B cell (primary cell): ENCODE data around the gene NFKBIL1. TPM values are rescaled to one million over a fixed set of nuclear protein-coding genes. Genes with fewer than 3 reads are reported as not detected.

ENCODE experiments used
- ATAC-seq: fragments of 200-7000 bp; cut with Tn5 transposase; one replicate; pipeline ENCODE4 v1.10.0; 2021; ENCODE audit warnings: low read depth, mild to moderate bottlenecking, moderate number of reproducible peaks, moderate library complexity
- CTCF ChIA-PET: fragments of 350-600 bp; sonication (Branson Sonifier 250); formaldehyde crosslinking; loops from one replicate; lab custom pipeline; 2021; ENCODE audit warnings: antibody characterized with exemption, inconsistent platforms; lab: Charles Lee
- POLR2A ChIA-PET: fragments of 350-600 bp; sonication (Branson Sonifier 250); formaldehyde crosslinking; loops from one replicate; lab custom pipeline; 2021; ENCODE audit warnings: antibody characterized with exemption; lab: Charles Lee
- DNase-seq: peaks from one replicate; pipeline ENCODE4 v3.0.0; 2013
- H2AFZ ChIP-seq: 2 replicates; pipeline ENCODE4 v1.6.1; 2012; ENCODE audit warnings: mild to moderate bottlenecking, low read depth, low read length; ENCODE audit not compliant: insufficient read depth, poor library complexity, severe bottlenecking
- H3K27ac ChIP-seq, 2 donors: 1 replicate in 1 of 2; 2 replicates in 1 of 2; pipeline ENCODE4 v1.5.1; 2012 to 2013; ENCODE audit warnings: low read length in 2 of 2, mild to moderate bottlenecking in 2 of 2, moderate library complexity in 1 of 2
- H3K27me3 ChIP-seq, 4 experiments: fragments of 200-600 bp in 1 of 4; sonication (generic) in 1 of 4; replicated peaks in 1 of 4; 1 replicate in 2 of 4; 2 replicates in 2 of 4; pipeline versions ENCODE4 v1.6.1 to v1.7.0; 2013 to 2016; ENCODE audit warnings: low read length in 3 of 4, mild to moderate bottlenecking in 2 of 4, mixed read lengths in 1 of 4, moderate library complexity in 1 of 4; ENCODE audit not compliant: insufficient read depth in 4 of 4, control insufficient read depth in 3 of 4; ENCODE audit errors: control extremely low read depth in 1 of 4
- H3K36me3 ChIP-seq, 2 experiments: replicated peaks in 1 of 2; 1 replicate in 1 of 2; 2 replicates in 1 of 2; pipeline versions ENCODE4 v1.6.1 to v1.7.1; 2013; ENCODE audit warnings: low read length in 1 of 2; ENCODE audit not compliant: insufficient read depth in 2 of 2, control insufficient read depth in 1 of 2; ENCODE audit errors: control extremely low read depth in 1 of 2, extremely low read depth in 1 of 2
- H3K4me1 ChIP-seq, 2 donors: fragments of 200-600 bp in 1 of 2; sonication (generic) in 1 of 2; 1 replicate in 1 of 2; 2 replicates in 1 of 2; pipeline versions ENCODE4 v1.5.1 to v1.6.1; 2013 to 2017; ENCODE audit warnings: low read length in 2 of 2; ENCODE audit not compliant: control insufficient read depth in 2 of 2, insufficient read depth in 2 of 2
- H3K4me2 ChIP-seq: replicated peaks from 2 replicates; pipeline ENCODE3; 2012; ENCODE audit warnings: mild to moderate bottlenecking, low read depth, low read length; ENCODE audit not compliant: poor library complexity, severe bottlenecking
- H3K4me3 ChIP-seq, 5 experiments: fragments of 200-600 bp in 1 of 5; sonication (generic) in 1 of 5; 1 replicate in 3 of 5; 2 replicates in 2 of 5; pipeline versions ENCODE4 v1.5.1 to v1.7.0; 2011 to 2016; ENCODE audit warnings: low read length in 4 of 5, mild to moderate bottlenecking in 4 of 5, low read depth in 2 of 5, control low read depth in 1 of 5, moderate library complexity in 1 of 5; ENCODE audit not compliant: insufficient read depth in 1 of 5; ENCODE audit errors: control extremely low read depth in 1 of 5, extremely low read depth in 1 of 5
- H3K79me2 ChIP-seq: fragments of 200-600 bp; sonication (generic); one replicate; pipeline ENCODE4 v1.6.0; 2016; ENCODE audit warnings: low read length; ENCODE audit not compliant: control insufficient read depth, insufficient read depth
- H3K9ac ChIP-seq: fragments of 200-600 bp; sonication (generic); 2 replicates; pipeline ENCODE4 v1.6.1; 2017; ENCODE audit warnings: mild to moderate bottlenecking, low read length, moderate library complexity
- H3K9me3 ChIP-seq, 3 donors: one replicate each; pipeline versions ENCODE4 v1.6.1 to v1.7.1; 2013; ENCODE audit warnings: low read length in 2 of 3; ENCODE audit not compliant: control insufficient read depth in 2 of 3, insufficient read depth in 1 of 3; ENCODE audit errors: control extremely low read depth in 1 of 3
- H4K20me1 ChIP-seq: 2 replicates; pipeline ENCODE4 v1.6.0; 2012; ENCODE audit warnings: mild to moderate bottlenecking, low read length; ENCODE audit not compliant: insufficient read depth, control insufficient read depth, poor library complexity, severe bottlenecking
- H3K27ac Mint-ChIP-seq: one replicate; pipeline ENCODE4 v1.8.0; 2021; ENCODE audit warnings: mixed read lengths
- H3K27me3 Mint-ChIP-seq: one replicate; pipeline ENCODE4 v1.8.0; 2021; ENCODE audit warnings: mixed read lengths
- H3K4me1 Mint-ChIP-seq: one replicate; pipeline ENCODE4 v1.8.0; 2021; ENCODE audit warnings: mixed read lengths
- H3K4me3 Mint-ChIP-seq: one replicate; pipeline ENCODE4 v1.8.0; 2021; ENCODE audit warnings: mixed read lengths
- H3K9me3 Mint-ChIP-seq: one replicate; pipeline ENCODE4 v1.8.0; 2022; ENCODE audit warnings: mixed read lengths; ENCODE audit not compliant: insufficient read depth
- CTCF ChIP-seq: fragments of 200-600 bp; IDR thresholded peaks from one replicate; pipeline ENCODE4 v1.8.0; 2022; ENCODE audit warnings: antibody characterized with exemption, mild to moderate bottlenecking
- EZH2 ChIP-seq: IDR thresholded peaks from 2 replicates; pipeline ENCODE4 v1.6.1; 2012; ENCODE audit warnings: borderline replicate concordance, low read depth, mild to moderate bottlenecking, moderate library complexity, low read length; ENCODE audit not compliant: insufficient read depth, poor library complexity, severe bottlenecking
- WGBS: methylation state at CpG from one replicate; pipeline ENCODE4 v1.1.5; 2013; ENCODE audit warnings: missing lambda C conversion rate; ENCODE audit not compliant: insufficient coverage; 5-methylcytosine and 5-hydroxymethylcytosine counted together
- intact Hi-C: fragments of 100-400 bp; cut with micrococcal nuclease; formaldehyde crosslinking; loops from one replicate; pipeline ENCODE4 v1.10.0; 2022
- polyA plus RNA-seq: library from polyadenylated mRNA; depleted of rRNA; stranded (reverse); fragments of >200 nt; gene quantifications from 2 replicates; pipeline ENCODE4 v1.2.3, GENCODE V29; 2012
- total RNA-seq, 2 donors: library from RNA; stranded (reverse); fragments of 120-200 nt in 1 of 2; gene quantifications; 1 replicate in 1 of 2; 2 replicates in 1 of 2; pipeline versions ENCODE4 v1.2.3 to v1.2.4, GENCODE V29; 2013 to 2022

NFKBIL1 gene
- total and polyA plus RNA-seq, 2 donors (not counting 1 experiment from before 2014, with no cell fraction given), result 10.3 to 18.4 TPM

DNA sequence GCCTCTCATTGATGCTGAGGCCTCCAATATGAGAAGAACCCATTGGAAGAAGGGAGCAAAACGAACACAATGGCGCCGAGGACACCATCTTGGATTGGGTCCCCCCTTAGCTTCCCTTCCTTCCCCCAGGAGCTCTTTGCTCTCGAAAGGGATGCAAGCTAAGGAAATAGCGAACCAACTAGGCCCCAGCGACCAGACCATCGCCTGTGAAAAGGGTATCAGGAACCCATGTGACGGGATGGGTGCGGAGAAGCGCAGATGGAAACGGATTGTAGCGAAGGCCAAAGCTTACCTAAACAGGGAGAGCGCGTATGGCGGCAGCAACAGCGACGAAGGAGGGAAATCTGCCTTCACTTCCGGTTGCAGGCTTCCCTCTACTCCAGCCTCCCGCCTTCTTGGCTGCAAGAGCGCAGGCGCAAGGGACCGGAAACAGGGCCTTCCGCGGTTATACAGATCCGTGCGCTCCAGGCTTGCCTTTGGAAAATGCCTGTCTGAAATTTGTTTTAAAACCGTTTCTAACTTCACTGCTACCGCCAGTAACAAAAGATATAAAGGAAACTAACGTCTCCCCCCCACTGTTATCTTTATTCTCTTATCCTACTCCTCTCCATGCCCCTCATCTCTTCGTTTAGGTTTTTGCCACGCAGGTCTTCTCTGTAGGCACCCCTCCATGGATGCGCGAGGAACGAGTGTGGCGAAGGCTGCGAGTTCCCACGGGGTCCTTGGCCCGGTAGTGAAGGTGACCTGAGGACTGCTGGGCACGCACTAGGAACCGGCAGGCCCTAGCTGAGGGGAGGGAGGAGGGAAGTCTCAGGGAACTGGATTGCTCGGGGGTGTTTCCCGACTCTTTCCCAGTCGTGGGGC, 5.5 kb upstream of the NFKBIL1 start, which contains the start of gene DDX39B:
DDX39B (minus strand) TSS at position 346 of the 864 bp plus-strand sequence. CDS start 1,471 bp downstream, outside the sequence.
- Mint-ChIP-seq H3K4me1 (peaks cover 50% of the 10 kb centered on the region), H3K27ac (peak within 1 kb of the TSS; percentile 93), H3K27me3 (no peaks in the 10 kb centered on the region), H3K4me3 (peak within 1 kb of the TSS; percentile 99), H3K9me3 (no peaks in the 10 kb centered on the region)
- Histone ChIP-seq H3K4me3 (peak within 1 kb of the TSS; percentile 79 to 100 (median 97)), H3K4me1 (peaks cover 37 to 43% of the 10 kb centered on the region in 2 donors), H3K27me3 (no peaks in the 10 kb centered on the region), H2AFZ (peak within 1 kb of the TSS; percentile 79), H3K9ac (peak within 1 kb of the TSS; percentile 93), H4K20me1 (peaks cover 35% of the 10 kb centered on the region), H3K79me2 (peaks cover 43% of the 10 kb centered on the region), H3K36me3 (peaks cover 0 to 37% of the 10 kb centered on the region in 2 experiments), H3K4me2 (peak within 1 kb of the TSS; percentile 79), H3K9me3 (no peaks in the 10 kb centered on the region), H3K27ac (peak within 1 kb of the TSS; percentile 97 to 99)
- POLR2A ChIA-PET, result interaction anchor here (0.6 to 2.8 kb wide), 22 partner anchors 9 to 1994 kb away, joined by 3 to 34 read pairs (median 4); partner anchors contain the start of genes BAG6, DXO, GPANK1 and LTB
- DNase-seq (peak; percentile 97), ATAC-seq (peak; percentile 72)
- under 1% methylated on average over 40 of the region's 43 CpGs for WGBS
- no peak for TF ChIP-seq CTCF
- no peak for TF ChIP-seq EZH2
- intact Hi-C loops, result loop anchor here (1.0 to 5.0 kb wide), 7 partner anchors 44 to 417 kb away; partner anchors contain the start of genes CLIC1, MICB, PRRC2A and SKIC2
- CTCF ChIA-PET, result interaction anchor here (0.6 to 3.5 kb wide), 19 partner anchors 9 to 289 kb away, joined by 3 to 33 read pairs (median 5); partner anchors contain the start of genes LST1, LTB, MCCD1 and MICB
